ENCODE measurements around the gene GALNT2.

The GALNT2 gene

DNA sequence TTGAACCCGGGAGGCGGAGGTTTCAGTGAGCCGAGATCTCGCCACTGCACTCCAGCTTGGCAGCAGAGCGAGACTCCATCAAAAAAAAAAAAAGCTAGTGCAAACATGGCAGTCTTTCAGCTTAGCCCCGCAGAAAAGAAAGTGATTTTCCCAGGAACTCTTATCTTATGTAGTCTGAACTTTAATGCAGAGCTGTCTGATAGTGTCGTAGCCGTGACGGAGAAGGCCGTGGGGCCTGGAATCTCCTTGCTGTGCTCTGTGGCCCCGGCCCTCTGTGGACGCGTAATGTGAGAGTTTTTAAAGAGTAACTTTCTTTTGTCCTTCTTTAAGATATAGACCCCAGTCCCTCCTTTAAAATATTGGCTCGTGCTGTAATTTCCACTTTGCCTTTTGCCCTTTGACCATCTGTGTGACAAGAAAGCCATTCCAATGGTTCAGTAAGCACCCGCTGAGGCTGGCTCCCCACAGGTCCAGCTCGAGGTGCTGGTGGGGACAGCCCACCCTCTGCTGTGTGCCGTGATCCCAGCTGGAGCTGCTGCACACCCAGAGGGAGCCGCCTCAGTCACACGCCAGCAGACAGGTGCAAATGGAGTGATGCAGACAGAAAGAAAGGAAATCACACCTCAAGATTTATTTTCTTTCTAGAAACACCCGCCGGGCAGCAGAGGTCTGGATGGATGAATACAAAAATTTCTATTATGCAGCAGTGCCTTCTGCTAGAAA lies 195.1 kb downstream of the GALNT2 start:
- no peak for DNase-seq (ENCODE audit: low spot score)

- no peak for DNase-seq (ENCODE audit: low spot score)
Measured at GRCh38 chr1:230262867-230263567, 196.0 kb downstream of the GALNT2 start.

DNA sequence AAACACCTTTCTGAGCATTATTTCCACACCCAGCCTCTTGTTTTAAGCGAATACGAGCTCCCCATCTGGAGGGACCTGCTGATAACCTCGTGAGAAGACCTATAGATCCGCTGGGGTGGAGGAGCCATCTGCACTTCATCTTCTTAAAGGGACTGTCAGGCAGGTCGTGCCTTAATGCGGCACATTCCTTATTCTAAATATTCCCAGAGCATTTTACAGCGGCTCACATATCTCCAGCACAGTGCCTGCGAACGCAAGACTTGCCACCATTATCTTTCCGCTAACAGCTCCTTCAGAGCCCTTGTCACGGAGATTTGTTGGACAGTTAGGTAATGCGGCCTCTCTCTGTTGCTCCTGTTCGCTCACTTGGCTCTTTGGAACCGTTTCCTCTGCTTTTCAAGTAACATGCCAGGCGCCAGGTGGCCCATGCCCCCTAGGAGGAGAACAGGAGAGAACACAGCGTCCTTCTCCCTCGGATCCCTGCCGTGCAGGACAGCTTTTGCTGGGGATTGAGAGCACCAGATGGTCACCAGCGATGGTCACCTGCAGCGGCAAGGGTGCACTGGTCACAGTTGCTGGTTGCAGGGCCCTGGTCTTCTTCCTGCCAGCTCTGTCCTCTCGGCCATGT lies 196.6 kb downstream of the GALNT2 start:
- no peak for DNase-seq (ENCODE audit: low spot score)

DNA sequence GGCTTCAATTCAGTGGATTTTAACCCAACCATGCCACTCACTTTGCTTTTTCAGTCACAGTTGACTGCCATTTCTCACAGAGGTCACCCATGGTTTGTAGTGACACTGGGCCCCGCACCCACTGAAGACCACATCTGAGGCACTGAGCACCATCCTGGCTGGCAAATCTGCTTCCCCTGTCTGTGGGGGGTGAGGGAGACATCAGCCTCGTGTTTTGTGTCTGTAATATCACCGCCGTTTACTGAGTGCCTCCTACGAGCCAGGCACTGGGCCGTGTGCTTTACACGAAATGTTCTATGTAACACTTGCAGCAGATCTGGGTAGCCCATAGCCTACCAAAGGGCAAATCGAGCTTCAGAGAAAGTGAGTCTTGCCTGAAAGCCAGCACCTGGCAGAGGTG lies 197.3 kb downstream of the GALNT2 start:
- DNase-seq (ENCODE audit: low spot score), result no peak

DNA sequence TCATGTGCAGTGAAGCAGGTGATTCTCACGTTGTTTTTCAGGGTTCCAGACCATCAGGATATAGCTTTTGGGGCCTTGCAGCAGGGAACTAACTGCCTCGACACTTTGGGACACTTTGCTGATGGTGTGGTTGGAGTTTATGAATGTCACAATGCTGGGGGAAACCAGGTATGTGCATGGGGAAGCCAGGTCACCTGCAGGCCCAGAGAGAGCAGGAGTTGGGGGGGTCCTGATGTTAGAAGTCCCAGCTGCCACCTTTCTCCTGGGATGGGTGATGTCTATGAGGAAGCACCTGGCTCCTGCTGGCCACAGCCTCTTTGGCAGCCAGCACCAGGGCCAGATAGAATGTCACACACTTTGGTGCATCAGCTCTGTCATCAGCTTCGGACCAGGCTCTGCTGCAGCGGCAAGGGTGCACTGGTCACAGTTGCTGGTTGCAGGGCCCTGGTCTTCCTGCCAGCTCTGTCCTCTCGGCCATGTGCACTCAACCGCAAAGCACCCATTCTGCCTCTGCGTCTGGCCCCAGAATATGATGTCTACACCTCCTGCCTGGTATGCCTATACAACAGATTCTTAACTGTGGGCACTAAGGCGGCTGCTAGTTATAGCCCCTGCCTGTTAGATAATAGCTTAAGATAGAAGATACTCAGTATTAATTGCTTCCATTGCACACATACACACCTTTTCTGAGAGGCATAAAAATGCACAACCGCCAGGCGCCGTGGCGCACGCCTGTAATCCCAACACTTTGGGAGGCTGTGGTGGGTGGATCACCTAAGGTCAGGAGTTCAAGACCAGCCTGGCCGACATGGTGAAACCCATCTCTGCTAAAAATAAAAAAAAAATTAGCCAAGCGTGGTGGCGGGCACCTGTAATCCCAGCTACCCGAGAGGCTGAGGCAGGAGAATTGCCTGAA lies 198.4 kb downstream of the GALNT2 start:
- DNase-seq (ENCODE audit: low spot score), result no peak

- DNase-seq (ENCODE audit: low spot score), result no peak
Measured at GRCh38 chr1:230266456-230266855, 199.4 kb downstream of the GALNT2 start.

- no peak for DNase-seq (ENCODE audit: low spot score)
Measured at GRCh38 chr1:230267338-230268065, 200.5 kb downstream of the GALNT2 start.

DNA sequence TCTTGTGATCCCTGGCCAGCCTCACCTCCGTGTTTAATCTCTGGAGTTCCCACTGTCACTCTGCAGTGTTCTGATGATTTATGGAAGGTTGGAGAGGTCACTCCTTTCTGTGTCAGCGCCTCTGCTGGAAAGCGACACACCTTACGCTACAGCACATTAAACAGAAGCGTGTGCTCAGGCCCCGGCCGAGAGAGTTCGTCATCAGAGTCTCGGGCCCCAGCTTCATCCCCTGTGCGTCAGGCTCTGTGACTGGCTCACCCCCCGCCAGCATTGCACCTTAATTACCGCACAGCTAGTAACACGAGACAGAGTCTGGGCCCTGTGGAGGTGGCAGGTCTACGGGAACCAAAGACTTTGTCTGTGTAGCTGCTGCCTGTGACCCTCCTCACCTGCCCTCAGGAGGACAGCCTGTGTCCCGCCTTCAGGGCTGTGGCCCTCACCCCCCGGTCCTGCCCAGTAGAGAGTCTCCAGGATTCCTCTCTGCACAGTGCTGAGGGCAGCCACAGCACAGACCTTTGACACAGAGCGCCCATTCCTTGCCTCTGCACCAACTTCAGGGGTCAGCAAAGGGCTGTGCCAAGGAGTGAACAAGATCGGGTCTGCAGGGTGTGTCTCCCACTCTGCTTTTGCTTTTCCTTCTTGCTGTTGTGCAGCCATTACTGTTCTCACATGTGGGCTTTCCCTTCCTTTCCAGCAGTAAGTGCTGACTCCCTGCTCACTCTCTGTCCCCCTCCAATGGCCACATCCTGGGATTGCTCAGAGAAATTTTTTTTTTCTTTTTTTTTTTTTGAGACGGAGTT lies 201.5 kb downstream of the GALNT2 start:
- DNase-seq (ENCODE audit: low spot score), result peak; percentile 44

GRCh38 chr1:230270185-230270558 lies 203.1 kb downstream of the GALNT2 start:
- no peak for DNase-seq (ENCODE audit: low spot score)

- peak; percentile 13 for DNase-seq (ENCODE audit: low spot score)
Measured at GRCh38 chr1:230270559-230271281, 203.7 kb downstream of the GALNT2 start.

DNA sequence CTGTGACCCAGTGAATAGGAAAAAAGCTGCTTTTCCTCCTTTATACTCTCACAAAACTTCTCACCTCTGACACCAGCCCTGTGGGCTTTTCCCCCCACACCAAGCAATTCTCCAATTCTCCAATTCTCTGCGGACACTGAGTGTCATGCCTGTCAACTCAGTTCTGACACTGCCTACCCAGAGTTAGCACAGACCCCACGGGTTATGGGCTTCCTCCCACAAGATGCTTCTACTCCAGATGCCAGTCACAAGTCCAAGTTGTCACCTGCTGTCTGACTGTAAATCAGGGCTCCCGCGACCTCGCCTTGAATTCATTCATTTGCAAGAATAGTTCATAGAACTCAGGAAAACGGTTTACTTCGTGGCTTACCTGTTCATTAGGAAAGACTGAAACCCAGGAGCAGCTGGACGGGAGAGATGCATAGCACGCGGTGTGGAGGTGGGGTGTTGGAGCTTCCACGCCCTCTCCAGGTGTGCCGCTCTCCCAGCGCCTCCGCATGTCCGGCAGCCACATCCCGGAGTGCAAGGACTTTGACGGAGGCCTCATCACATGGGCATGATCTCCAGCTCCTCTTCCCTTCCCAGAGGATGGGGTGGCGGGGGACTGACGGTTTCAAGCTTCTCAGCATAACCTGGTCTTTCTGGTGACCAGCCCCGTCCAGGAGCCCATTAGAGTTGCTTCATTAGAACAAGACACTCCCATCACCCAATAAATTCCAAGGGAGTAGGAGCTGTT lies 204.4 kb downstream of the GALNT2 start:
- no peak for DNase-seq (ENCODE audit: low spot score)

DNA sequence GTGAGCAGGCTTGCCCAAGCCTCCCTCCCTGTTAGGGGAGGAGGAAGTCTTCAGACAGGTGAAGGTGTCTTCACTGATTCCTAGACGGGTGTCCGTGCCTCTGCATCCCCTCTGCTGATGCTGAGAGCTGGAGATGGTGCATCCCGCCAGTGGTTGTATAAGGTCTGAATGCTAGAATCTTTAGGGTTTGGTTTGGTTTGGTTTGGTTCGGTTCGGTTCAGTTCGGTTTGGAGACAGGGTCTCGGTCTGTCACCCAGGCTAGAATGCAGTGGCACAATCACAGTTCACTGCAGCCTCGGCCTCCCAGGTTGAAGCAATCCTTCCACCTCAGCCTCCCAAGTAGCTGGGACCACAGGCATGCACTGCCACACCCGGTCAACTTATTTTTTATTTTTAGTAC lies 205.5 kb downstream of the GALNT2 start:
- no peak for DNase-seq (ENCODE audit: low spot score)

- no peak for DNase-seq (ENCODE audit: low spot score)
Measured at GRCh38 chr1:230273141-230273710, 206.2 kb downstream of the GALNT2 start.

GRCh38 chr1:230274254-230274653 lies 207.2 kb downstream of the GALNT2 start:
- no peak for DNase-seq (ENCODE audit: low spot score)

GRCh38 chr1:230276401-230276800 lies 209.4 kb downstream of the GALNT2 start:
- no peak for DNase-seq (ENCODE audit: low spot score)

DNA sequence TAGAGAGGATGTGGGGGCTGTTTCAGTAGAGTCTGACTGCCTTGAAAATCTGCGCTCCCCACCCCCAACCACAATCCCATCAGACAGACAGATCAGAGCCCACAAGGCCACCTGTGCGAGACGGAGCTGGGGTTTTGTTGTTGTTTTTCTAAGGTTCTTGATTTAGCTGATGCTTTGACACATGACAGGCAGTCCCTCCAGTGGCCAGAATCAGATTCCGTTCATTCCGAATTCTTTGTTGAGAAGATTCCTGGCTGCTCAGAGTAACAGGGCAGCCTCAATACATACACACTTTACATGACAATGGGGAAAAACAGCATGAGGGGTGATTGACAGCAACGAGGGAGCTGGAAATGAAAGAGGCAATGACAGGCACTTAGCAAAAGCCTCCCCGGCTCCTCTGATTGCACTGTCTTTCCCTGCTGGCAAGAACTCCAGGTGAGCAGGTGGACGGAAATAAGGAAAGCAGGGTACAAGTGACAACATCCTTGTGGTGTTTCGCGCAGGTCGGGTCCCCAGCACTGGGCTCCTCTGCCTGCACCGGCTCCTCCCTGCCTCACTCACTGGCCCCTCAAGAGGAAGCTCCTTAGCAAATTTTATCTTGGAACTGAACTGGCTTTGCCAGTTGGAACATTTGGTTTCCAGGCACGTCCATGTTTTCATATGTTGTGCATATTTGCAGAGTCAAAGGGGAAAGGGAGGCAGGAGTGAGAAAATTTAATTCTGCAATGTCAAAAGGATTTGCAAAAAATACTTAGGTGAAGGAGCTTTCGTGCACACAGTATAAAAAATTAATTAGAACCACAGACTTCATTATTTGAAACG lies 210.4 kb downstream of the GALNT2 start:
- no peak for DNase-seq (ENCODE audit: low spot score)

- no peak for DNase-seq (ENCODE audit: low spot score)
Measured at GRCh38 chr1:230278376-230278775, 211.3 kb downstream of the GALNT2 start.

All from hematopoietic multipotent progenitor cell treated with erythropoietin and hydrocortisone succinate and interleukin-3 and kit ligand, for 15 days (in vitro differentiated cells).